Prostate gland (tissue), 2 donors: ENCODE data around the gene VPS16. TPM values are rescaled to one million over a fixed set of nuclear protein-coding genes. Genes with fewer than 3 reads are reported as not detected.

Experiments
- DNase-seq: peaks from one replicate; pipeline ENCODE4 v3.0.0-alpha.2; 2019; ENCODE audit warnings: low spot score
- H3K27ac ChIP-seq, 2 donors: fragments of 200-600 bp; sonication (generic); 2 replicates each; pipeline ENCODE4 v1.5.1; 2017 to 2019
- H3K27me3 ChIP-seq: fragments of 200-600 bp; sonication (generic); replicated peaks from 2 replicates; pipeline ENCODE4 v1.5.1; 2019; ENCODE audit not compliant: insufficient read depth
- H3K36me3 ChIP-seq, 2 donors: fragments of 200-600 bp; sonication (generic); 1 replicate in 1 of 2; 2 replicates in 1 of 2; pipeline versions ENCODE4 v1.5.1 to v1.8.1; 2017 to 2019
- H3K4me1 ChIP-seq: fragments of 200-600 bp; sonication (generic); replicated peaks from 2 replicates; pipeline ENCODE4 v1.5.1; 2019
- H3K4me3 ChIP-seq, 2 donors: fragments of 200-600 bp; sonication (generic); 2 replicates each; pipeline ENCODE4 v1.5.1; 2017 to 2019
- H3K9me3 ChIP-seq: fragments of 200-600 bp; sonication (generic); 2 replicates; pipeline ENCODE4 v1.5.1; 2017
- CTCF ChIP-seq, 4 experiments: fragments of 200-600 bp in 2 of 4; fragments of 450-650 bp in 2 of 4; sonication (generic) in 2 of 4; IDR thresholded peaks; 1 replicate in 3 of 4; 2 replicates in 1 of 4; pipeline ENCODE4 v1.5.1; 2016 to 2019; ENCODE audit warnings: antibody characterized with exemption in 4 of 4, mild to moderate bottlenecking in 2 of 4, moderate library complexity in 2 of 4
- POLR2A ChIP-seq: fragments of 450-650 bp; IDR thresholded peaks from one replicate; pipeline ENCODE4 v1.6.1; 2016; ENCODE audit warnings: antibody characterized with exemption, mild to moderate bottlenecking
- POLR2AphosphoS5 ChIP-seq: sonication (generic); formaldehyde crosslinking; IDR thresholded peaks from one replicate; pipeline ENCODE4 v1.6.1; 2017; ENCODE audit warnings: antibody characterized with exemption
- WGBS: methylation state at CpG from one replicate; pipeline ENCODE4 v1.1.5; 2018; 5-methylcytosine and 5-hydroxymethylcytosine counted together
- intact Hi-C: fragments of 100-400 bp; cut with DNase I; formaldehyde crosslinking; loops from one replicate; pipeline ENCODE4 v1.14.2; 2022
- total RNA-seq, 2 donors: library from RNA; depleted of rRNA; stranded (reverse); fragments of >200 nt; gene quantifications; one replicate each; pipeline ENCODE4 v1.1.0, GENCODE V29; 2016

Gene VPS16
- total RNA-seq, 2 donors from 2014 or later = 27.5 to 37.3 TPM

DNA sequence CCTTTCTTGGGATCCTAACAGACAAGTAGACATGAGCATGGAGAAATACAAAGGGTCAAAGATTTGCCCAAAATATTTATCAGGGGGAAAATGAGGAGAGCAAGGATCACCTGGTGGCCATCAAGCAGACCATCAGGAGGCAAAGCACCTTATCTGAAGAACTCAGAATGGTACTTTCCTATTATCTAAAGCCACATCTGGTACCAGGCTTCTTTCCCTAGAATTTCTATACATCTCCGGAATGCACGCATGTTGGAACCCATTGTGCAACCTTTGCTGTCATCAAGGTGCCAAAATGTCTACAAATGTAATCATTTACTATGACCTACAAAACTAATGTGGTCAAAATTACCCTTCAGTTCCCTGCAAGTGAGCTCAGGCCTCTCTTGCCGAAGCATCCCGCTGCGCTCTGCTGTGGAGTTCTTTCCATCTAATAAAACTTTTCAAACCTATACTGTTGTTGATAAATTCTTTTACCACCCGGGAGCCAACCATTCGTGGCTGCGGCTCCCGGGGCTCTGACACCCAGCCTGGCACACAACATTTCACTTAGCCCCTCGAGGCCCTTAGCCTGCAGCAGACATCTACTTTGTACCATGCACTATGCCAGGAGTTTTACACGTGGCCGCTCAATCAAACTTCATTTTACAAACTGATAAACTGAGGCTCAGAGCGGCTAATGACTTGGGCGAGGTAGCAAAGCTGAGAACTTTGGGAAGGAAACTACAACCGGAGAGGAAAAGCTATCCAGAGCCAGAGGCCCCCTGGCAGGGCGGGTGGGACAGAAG lies 36.3 kb upstream of the VPS16 start:
- no peaks in the 10 kb centered on the region for H3K36me3 ChIP-seq
- DNase-seq = no peak
- H3K4me3 ChIP-seq = no peak overlapping the region
- TF ChIP-seq POLR2AphosphoS5 (no peak), CTCF (IDR thresholded peaks at IDR 0.05) (no peak), POLR2A (no peak)
- no peaks in the 10 kb centered on the region for H3K4me1 ChIP-seq
- no peaks in the 10 kb centered on the region for H3K9me3 ChIP-seq
- no peaks in the 10 kb centered on the region for H3K27me3 ChIP-seq
- WGBS = 75% methylated on average over 16 of the region's 16 CpGs
- intact Hi-C loops = no loop called here
- no peak overlapping the region for H3K27ac ChIP-seq

- DNase-seq = no peak
- no peaks in the 10 kb centered on the region for H3K4me1 ChIP-seq
- no peaks in the 10 kb centered on the region for H3K36me3 ChIP-seq
- no peak overlapping the region for H3K4me3 ChIP-seq
- H3K27me3 ChIP-seq = no peaks in the 10 kb centered on the region
- WGBS = 21% methylated on average over 49 of the region's 49 CpGs
- no peak overlapping the region for H3K27ac ChIP-seq
- no peaks in the 10 kb centered on the region for H3K9me3 ChIP-seq
- TF ChIP-seq POLR2AphosphoS5 = no peak
- no peak for TF ChIP-seq CTCF (IDR thresholded peaks at IDR 0.05)
- no peak for TF ChIP-seq POLR2A
- intact Hi-C loops = no loop called here
These were observed 35.5 kb upstream of the VPS16 start for GRCh38 chr20:2804852-2805688.

GRCh38 chr20:2805689-2806350 lies 34.7 kb upstream of the VPS16 start:
- intact Hi-C loops = no loop called here
- TF ChIP-seq POLR2A (no peak), CTCF (IDR thresholded peaks at IDR 0.05) (no peak), POLR2AphosphoS5 (no peak)
- 44% methylated on average over 22 of the region's 22 CpGs for WGBS
- H3K36me3 ChIP-seq = no peaks in the 10 kb centered on the region
- no peaks in the 10 kb centered on the region for H3K4me1 ChIP-seq
- H3K4me3 ChIP-seq = no peak overlapping the region
- H3K9me3 ChIP-seq = no peaks in the 10 kb centered on the region
- no peak for DNase-seq
- no peak overlapping the region for H3K27ac ChIP-seq
- H3K27me3 ChIP-seq = no peaks in the 10 kb centered on the region

DNA sequence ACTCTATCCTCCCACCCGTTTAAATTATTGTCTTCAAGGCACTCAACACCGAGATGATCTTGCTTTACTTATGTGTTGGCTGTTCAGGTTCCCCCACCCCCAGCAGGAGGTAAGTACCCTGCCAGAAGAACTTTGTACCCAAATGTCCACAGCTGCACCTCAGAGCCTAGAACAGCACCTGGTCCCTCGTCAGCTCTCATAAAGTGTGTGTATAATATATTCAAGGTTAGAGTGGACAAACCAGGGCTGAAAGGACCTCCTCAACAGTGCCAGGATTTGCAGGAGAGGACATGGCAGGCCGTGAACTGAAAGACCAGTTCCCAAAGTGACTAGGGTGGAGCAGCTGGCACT lies 34.2 kb upstream of the VPS16 start:
- Histone ChIP-seq H3K27ac (no peak overlapping the region), H3K27me3 (no peaks in the 10 kb centered on the region), H3K4me3 (no peak overlapping the region), H3K4me1 (no peaks in the 10 kb centered on the region), H3K36me3 (no peaks in the 10 kb centered on the region), H3K9me3 (no peaks in the 10 kb centered on the region)
- TF ChIP-seq POLR2AphosphoS5 = no peak
- TF ChIP-seq CTCF (IDR thresholded peaks at IDR 0.05) = no peak
- no peak for TF ChIP-seq POLR2A
- 48% methylated on average over 4 of the region's 4 CpGs for WGBS
- intact Hi-C loops = no loop called here
- no peak for DNase-seq
